ENCODE results near the gene MAT2A.

DNA sequence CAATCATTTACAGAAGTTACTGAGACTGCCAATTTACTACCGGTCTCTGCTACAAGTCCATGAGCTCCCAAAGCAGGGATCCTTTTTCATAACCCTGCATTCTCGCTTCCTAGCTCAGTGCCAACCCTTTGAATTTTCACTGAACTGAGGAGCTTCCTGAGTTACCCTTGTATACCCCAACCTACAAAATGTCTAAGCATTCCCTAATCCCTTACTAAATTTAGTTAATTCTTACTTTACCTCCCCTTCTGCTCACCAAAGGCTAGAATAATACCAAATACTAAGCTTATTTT, 9.6 kb downstream of the MAT2A start:
- no peak for TF ChIP-seq POLR2A (IDR thresholded peaks at IDR 0.05)
- TF ChIP-seq, protein P1, sequence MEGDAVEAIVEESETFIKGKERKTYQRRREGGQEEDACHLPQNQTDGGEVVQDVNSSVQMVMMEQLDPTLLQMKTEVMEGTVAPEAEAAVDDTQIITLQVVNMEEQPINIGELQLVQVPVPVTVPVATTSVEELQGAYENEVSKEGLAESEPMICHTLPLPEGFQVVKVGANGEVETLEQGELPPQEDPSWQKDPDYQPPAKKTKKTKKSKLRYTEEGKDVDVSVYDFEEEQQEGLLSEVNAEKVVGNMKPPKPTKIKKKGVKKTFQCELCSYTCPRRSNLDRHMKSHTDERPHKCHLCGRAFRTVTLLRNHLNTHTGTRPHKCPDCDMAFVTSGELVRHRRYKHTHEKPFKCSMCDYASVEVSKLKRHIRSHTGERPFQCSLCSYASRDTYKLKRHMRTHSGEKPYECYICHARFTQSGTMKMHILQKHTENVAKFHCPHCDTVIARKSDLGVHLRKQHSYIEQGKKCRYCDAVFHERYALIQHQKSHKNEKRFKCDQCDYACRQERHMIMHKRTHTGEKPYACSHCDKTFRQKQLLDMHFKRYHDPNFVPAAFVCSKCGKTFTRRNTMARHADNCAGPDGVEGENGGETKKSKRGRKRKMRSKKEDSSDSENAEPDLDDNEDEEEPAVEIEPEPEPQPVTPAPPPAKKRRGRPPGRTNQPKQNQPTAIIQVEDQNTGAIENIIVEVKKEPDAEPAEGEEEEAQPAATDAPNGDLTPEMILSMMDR (IDR thresholded peaks at IDR 0.05) = no peak
- TF ChIP-seq POLR2AphosphoS5 (IDR thresholded peaks at IDR 0.05) = no peak
